SK-N-SH (cell line): ENCODE data around the gene PHC3. TPM values are rescaled to one million over a fixed set of nuclear protein-coding genes. Genes with fewer than 3 reads are reported as not detected.

ENCODE experiments used
- CTCF ChIA-PET: fragments of 300-600, 350-600 bp; formaldehyde crosslinking; extraction: SDS; loops from one replicate; lab custom pipeline; 2021; lab: Yijun Ruan, JAX
- POLR2A ChIA-PET: fragments of 350-600 bp; sonication (Branson Sonifier 250); formaldehyde crosslinking; extraction: SDS; loops from one replicate; lab custom pipeline; 2020; ENCODE audit warnings: antibody characterized with exemption, inconsistent platforms; lab: Yijun Ruan, JAX
- DNase-seq: peaks from one replicate; pipeline ENCODE4 v3.0.0; 2012
- H2AFZ ChIP-seq: fragments of 200-600 bp; sonication (generic); 2 replicates; pipeline ENCODE4 v1.8.1; 2016; ENCODE audit warnings: antibody characterized with exemption, mild to moderate bottlenecking, low read depth
- H3F3A ChIP-seq: fragments of 200-600 bp; sonication (generic); replicated peaks from 2 replicates; pipeline ENCODE3; 2016; ENCODE audit warnings: antibody characterized with exemption, mild to moderate bottlenecking; ENCODE audit not compliant: insufficient read depth
- H3K27ac ChIP-seq, 2 experiments: fragments of 200-500 bp in 1 of 2; fragments of 200-600 bp in 1 of 2; sonication (Bioruptor generic) in 1 of 2; sonication (generic), shearing (Covaris generic) in 1 of 2; 2 replicates each; pipeline versions ENCODE4 v1.5.1 to v1.6.1; 2014 to 2016; ENCODE audit warnings: low read depth in 2 of 2, inconsistent platforms in 1 of 2, low read length in 1 of 2, mild to moderate bottlenecking in 1 of 2, mixed read lengths in 1 of 2
- H3K27me3 ChIP-seq: fragments of 200-600 bp; sonication (generic), shearing (Covaris generic); 2 replicates; pipeline ENCODE4 v1.6.1; 2016; ENCODE audit warnings: mixed run types; ENCODE audit not compliant: insufficient read depth
- H3K36me3 ChIP-seq, 2 experiments: fragments of 200-500 bp in 1 of 2; fragments of 200-600 bp in 1 of 2; sonication (Bioruptor generic) in 1 of 2; sonication (generic) in 1 of 2; replicated peaks in 1 of 2; 2 replicates each; pipeline versions ENCODE3 to v1.5.1; 2014 to 2016; ENCODE audit warnings: low read length in 1 of 2, mild to moderate bottlenecking in 1 of 2; ENCODE audit not compliant: insufficient read depth in 2 of 2, control insufficient read depth in 1 of 2
- H3K4me1 ChIP-seq, 2 experiments: fragments of 200-500 bp in 1 of 2; fragments of 200-600 bp in 1 of 2; sonication (Bioruptor generic) in 1 of 2; sonication (generic), shearing (Covaris generic) in 1 of 2; 2 replicates each; pipeline versions ENCODE4 v1.5.1 to v1.6.1; 2014 to 2016; ENCODE audit warnings: low read depth in 1 of 2, low read length in 1 of 2, mixed run types in 1 of 2; ENCODE audit not compliant: insufficient read depth in 2 of 2, control insufficient read depth in 1 of 2
- H3K4me2 ChIP-seq: fragments of 200-600 bp; sonication (generic), shearing (Covaris generic); 2 replicates; pipeline ENCODE4 v1.6.1; 2017; ENCODE audit warnings: mixed run types
- H3K4me3 ChIP-seq, 2 experiments: fragments of 200-500 bp in 1 of 2; fragments of 200-600 bp in 1 of 2; sonication (Bioruptor generic) in 1 of 2; sonication (generic), shearing (Covaris generic) in 1 of 2; 2 replicates each; pipeline versions ENCODE4 v1.5.1 to v1.8.1; 2014 to 2016; ENCODE audit warnings: low read depth in 2 of 2, inconsistent platforms in 1 of 2, low read length in 1 of 2, mild to moderate bottlenecking in 1 of 2, mixed read lengths in 1 of 2, moderate library complexity in 1 of 2
- H3K79me2 ChIP-seq: fragments of 200-600 bp; sonication (generic); 2 replicates; pipeline ENCODE4 v1.8.1; 2017; ENCODE audit warnings: mild to moderate bottlenecking; ENCODE audit not compliant: insufficient read depth
- H3K9ac ChIP-seq: fragments of 200-600 bp; sonication (generic); 2 replicates; pipeline ENCODE4 v1.6.1; 2017; ENCODE audit warnings: mixed run types
- H3K9me2 ChIP-seq: fragments of 200-600 bp; sonication (generic); 2 replicates; pipeline ENCODE4 v1.6.1; 2017; ENCODE audit warnings: mixed run types
- H3K9me3 ChIP-seq: fragments of 200-600 bp; sonication (generic); 2 replicates; pipeline ENCODE4 v1.6.1; 2017; ENCODE audit warnings: mixed run types, mild to moderate bottlenecking, moderate library complexity
- H4K20me1 ChIP-seq: fragments of 200-600 bp; sonication (generic); 2 replicates; pipeline ENCODE4 v1.6.1; 2017; ENCODE audit warnings: mild to moderate bottlenecking, mixed run types; ENCODE audit not compliant: insufficient read depth
- ELF1 ChIP-seq: IDR thresholded peaks from 2 replicates; pipeline ENCODE4 v1.4.0; 2012
- EP300 ChIP-seq, 2 experiments: IDR thresholded peaks; 2 replicates each; pipeline versions ENCODE4 v1.4.0 to v1.6.1; 2012; ENCODE audit warnings: borderline replicate concordance in 1 of 2, low read depth in 1 of 2, low read length in 1 of 2
- EZH2phosphoT487 ChIP-seq: fragments of 200-600 bp; sonication (generic); IDR thresholded peaks from 2 replicates; pipeline ENCODE4 v1.6.1; 2017; ENCODE audit warnings: low read depth, mixed run types, mild to moderate bottlenecking, antibody characterized with exemption, moderate library complexity, borderline replicate concordance
- FOSL2 ChIP-seq: IDR thresholded peaks from 2 replicates; pipeline ENCODE4 v1.4.0; 2012; ENCODE audit warnings: low read depth, mild to moderate bottlenecking, moderate library complexity, borderline replicate concordance
- FOXM1 ChIP-seq: IDR thresholded peaks from 2 replicates; pipeline ENCODE4 v1.4.0; 2012; ENCODE audit warnings: low read depth, mild to moderate bottlenecking
- GABPA ChIP-seq: IDR thresholded peaks from 2 replicates; pipeline ENCODE4 v1.4.0; 2012; ENCODE audit warnings: low read depth, mild to moderate bottlenecking
- GATA2 ChIP-seq: sonication (generic); formaldehyde crosslinking; IDR thresholded peaks from 2 replicates; pipeline ENCODE4 v1.5.0; 2020; ENCODE audit warnings: mild to moderate bottlenecking, missing genetic modification reagents
- MEF2A ChIP-seq: IDR thresholded peaks from 2 replicates; pipeline ENCODE4 v1.4.0; 2012; ENCODE audit warnings: low read depth, borderline replicate concordance
- NFIC ChIP-seq: IDR thresholded peaks from 2 replicates; pipeline ENCODE4 v1.4.0; 2012; ENCODE audit warnings: borderline replicate concordance
- NRF1 ChIP-seq: IDR thresholded peaks from 2 replicates; pipeline ENCODE4 v1.6.1; 2012; ENCODE audit warnings: low read depth, mild to moderate bottlenecking, low read length
- POLR2AphosphoS5 ChIP-seq: IDR thresholded peaks from 2 replicates; pipeline ENCODE4 v1.6.1; 2012; ENCODE audit warnings: low read depth, low read length
- RAD21 ChIP-seq: IDR thresholded peaks from 2 replicates; pipeline ENCODE4 v1.6.1; 2012; ENCODE audit warnings: mild to moderate bottlenecking, low read length
- RCOR1 ChIP-seq: fragments of 150-350 bp; IDR thresholded peaks from 2 replicates; pipeline ENCODE4 v1.6.1; 2017; ENCODE audit warnings: antibody characterized with exemption, low read length
- RFX5 ChIP-seq: IDR thresholded peaks from 2 replicates; pipeline ENCODE4 v1.6.1; 2012; ENCODE audit warnings: mild to moderate bottlenecking, improper control_type of control experiment, low read length
- RXRA ChIP-seq: IDR thresholded peaks from 2 replicates; pipeline ENCODE4 v1.4.0; 2012; ENCODE audit warnings: low read depth, mild to moderate bottlenecking, borderline replicate concordance
- SIN3A ChIP-seq: IDR thresholded peaks from 2 replicates; pipeline ENCODE4 v1.6.1; 2012; ENCODE audit warnings: low read depth, mild to moderate bottlenecking, low read length, moderate library complexity, borderline replicate concordance
- SMC3 ChIP-seq: IDR thresholded peaks from 2 replicates; pipeline ENCODE4 v1.6.1; 2012; ENCODE audit warnings: low read depth, low read length, improper control_type of control experiment
- TCF12 ChIP-seq: IDR thresholded peaks from 2 replicates; pipeline ENCODE4 v1.4.0; 2012
- TEAD4 ChIP-seq: IDR thresholded peaks from 2 replicates; pipeline ENCODE4 v1.4.0; 2012; ENCODE audit warnings: mild to moderate bottlenecking, borderline replicate concordance; ENCODE audit not compliant: insufficient read depth
- YY1 ChIP-seq: IDR thresholded peaks from 2 replicates; pipeline ENCODE4 v1.4.0; 2012; ENCODE audit warnings: low read depth, mild to moderate bottlenecking
- WGBS: methylation state at CpG from one replicate; pipeline ENCODE4 v1.1.6; 2017; ENCODE audit warnings: low lambda C conversion rate; 5-methylcytosine and 5-hydroxymethylcytosine counted together
- polyA plus RNA-seq, 3 experiments: library from polyadenylated mRNA; depleted of rRNA; stranded (reverse); fragments of >200 nt; gene quantifications; 2 replicates each; pipeline ENCODE4 v1.2.3, GENCODE V29; 2012
- TF ChIP-seq, protein P1 (sequence below): IDR thresholded peaks from 2 replicates; pipeline ENCODE4 v1.4.0; 2012; ENCODE audit warnings: low read depth, borderline replicate concordance
- TF ChIP-seq, protein P2 (sequence below): IDR thresholded peaks from 2 replicates; pipeline ENCODE4 v1.6.1; 2012; ENCODE audit warnings: mild to moderate bottlenecking, low read depth, low read length, moderate library complexity
- TF ChIP-seq, protein P3 (sequence below): fragments of 150-350 bp; IDR thresholded peaks from 2 replicates; pipeline ENCODE4 v1.6.1; 2016; ENCODE audit warnings: mild to moderate bottlenecking, low read depth, low read length

PHC3 gene
- polyA plus RNA-seq, 1 of the 3 experiments (the other 2 are of a cell fraction) = 9.2 TPM

DNA sequence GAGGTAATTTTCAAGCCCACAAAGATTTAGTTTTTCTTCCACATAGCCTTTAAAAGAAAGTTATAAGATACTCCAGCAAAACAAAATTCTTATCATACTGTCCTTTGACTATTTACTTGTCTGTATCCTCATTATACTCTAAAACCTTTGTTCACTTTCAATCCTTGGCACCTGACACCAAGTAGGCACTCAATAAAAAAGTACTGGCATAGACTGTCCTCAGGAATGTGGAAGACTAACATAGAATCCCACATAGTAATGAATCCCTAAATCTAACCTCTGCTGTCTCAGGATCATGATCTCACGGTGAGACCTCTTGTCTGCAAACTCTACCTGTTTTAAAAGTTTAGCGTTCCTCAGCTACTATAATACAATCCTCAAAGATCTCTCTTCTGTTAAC is 21.6 kb downstream of the PHC3 start (continued):
- TF ChIP-seq FOXM1 (no peak), SIN3A (no peak), RAD21 (no peak), ELF1 (no peak)

DNA sequence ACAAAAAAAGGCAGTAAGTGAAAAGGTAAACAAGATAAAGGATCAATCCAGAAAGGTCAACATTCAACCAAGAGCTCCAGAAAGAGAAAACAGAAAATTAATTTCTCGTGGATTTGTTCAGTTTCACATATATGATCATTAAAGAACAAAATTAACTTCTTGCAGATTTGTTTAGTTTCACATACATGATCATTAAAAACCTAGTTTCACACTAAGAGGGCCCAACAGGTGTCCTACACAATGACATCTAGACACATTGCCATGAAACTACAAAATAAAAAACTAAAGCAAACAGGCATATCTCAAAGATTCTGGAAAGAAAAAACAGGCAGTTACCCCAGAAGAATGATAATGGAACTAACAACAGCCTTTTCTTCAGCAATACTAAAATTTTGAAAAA is 22.1 kb downstream of the PHC3 start:
- peaks cover 4 to 7% of the 10 kb centered on the region in 2 experiments; a peak in 3 of 4 replicates for H3K4me1 ChIP-seq
- H3K36me3 ChIP-seq = peaks cover 16 to 50% of the 10 kb centered on the region in 2 experiments
- H3K9me3 ChIP-seq = no peaks in the 10 kb centered on the region
- H3K79me2 ChIP-seq = peaks cover 95% of the 10 kb centered on the region
- DNase-seq = no peak
- 91% methylated on average over 1 of the region's 1 CpG for WGBS
- H3K9me2 ChIP-seq = no peaks in the 10 kb centered on the region
- peaks cover 2% of the 10 kb centered on the region for H4K20me1 ChIP-seq
- POLR2A ChIA-PET = no interaction called here
- no peaks in the 10 kb centered on the region for H3K27me3 ChIP-seq
- CTCF ChIA-PET = no interaction called here
- peaks cover 8% of the 10 kb centered on the region for H3F3A ChIP-seq
- H3K9ac ChIP-seq = no peak overlapping the region
- TF ChIP-seq EP300 (IDR thresholded peaks at IDR 0.05; ENCODE audit: borderline replicate concordance in 1 of 2, low read depth in 1 of 2, low read length in 1 of 2) (no peak), FOSL2 (no peak), EZH2phosphoT487 (no peak), GABPA (no peak), RXRA (no peak), NRF1 (no peak), POLR2AphosphoS5 (no peak), SMC3 (no peak)
- no peak overlapping the region for H2AFZ ChIP-seq
- no peak overlapping the region for H3K4me2 ChIP-seq
- H3K27ac ChIP-seq = no peak overlapping the region
- no peak overlapping the region for H3K4me3 ChIP-seq

DNA sequence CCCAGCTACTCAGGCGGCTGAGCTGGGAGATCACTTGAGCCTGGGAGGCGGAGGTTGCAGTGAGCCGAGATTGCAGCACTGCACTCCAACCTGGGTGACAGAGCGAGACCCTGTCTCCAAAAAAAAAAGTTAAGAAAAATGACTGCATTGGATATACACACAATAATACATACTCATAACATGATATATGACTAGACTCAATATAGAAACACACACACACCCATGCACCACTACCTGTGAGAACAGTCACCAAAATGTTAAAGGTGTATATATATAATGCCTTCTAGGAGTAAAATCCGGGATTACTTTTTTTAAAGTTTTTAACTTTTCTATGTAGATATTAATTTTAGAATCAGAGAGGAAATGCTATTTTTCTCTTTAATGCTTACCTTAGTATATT is 25.9 kb downstream of the PHC3 start:
- H3K9me3 ChIP-seq = no peaks in the 10 kb centered on the region
- H3K36me3 ChIP-seq = peaks cover 2 to 23% of the 10 kb centered on the region in 2 experiments
- H3K9ac ChIP-seq = no peak overlapping the region
- H3K4me1 ChIP-seq = peaks cover 4 to 10% of the 10 kb centered on the region in 2 experiments; a peak in 3 of 4 replicates
- H3F3A ChIP-seq = peaks cover 16% of the 10 kb centered on the region
- H3K4me2 ChIP-seq = no peak overlapping the region
- no peak for TF ChIP-seq GABPA
- TF ChIP-seq RAD21 = no peak
- TF ChIP-seq RXRA = no peak
- TF ChIP-seq, protein P1, sequence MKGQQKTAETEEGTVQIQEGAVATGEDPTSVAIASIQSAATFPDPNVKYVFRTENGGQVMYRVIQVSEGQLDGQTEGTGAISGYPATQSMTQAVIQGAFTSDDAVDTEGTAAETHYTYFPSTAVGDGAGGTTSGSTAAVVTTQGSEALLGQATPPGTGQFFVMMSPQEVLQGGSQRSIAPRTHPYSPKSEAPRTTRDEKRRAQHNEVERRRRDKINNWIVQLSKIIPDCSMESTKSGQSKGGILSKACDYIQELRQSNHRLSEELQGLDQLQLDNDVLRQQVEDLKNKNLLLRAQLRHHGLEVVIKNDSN = no peak
- TF ChIP-seq FOSL2 = no peak
- TF ChIP-seq, protein P2, sequence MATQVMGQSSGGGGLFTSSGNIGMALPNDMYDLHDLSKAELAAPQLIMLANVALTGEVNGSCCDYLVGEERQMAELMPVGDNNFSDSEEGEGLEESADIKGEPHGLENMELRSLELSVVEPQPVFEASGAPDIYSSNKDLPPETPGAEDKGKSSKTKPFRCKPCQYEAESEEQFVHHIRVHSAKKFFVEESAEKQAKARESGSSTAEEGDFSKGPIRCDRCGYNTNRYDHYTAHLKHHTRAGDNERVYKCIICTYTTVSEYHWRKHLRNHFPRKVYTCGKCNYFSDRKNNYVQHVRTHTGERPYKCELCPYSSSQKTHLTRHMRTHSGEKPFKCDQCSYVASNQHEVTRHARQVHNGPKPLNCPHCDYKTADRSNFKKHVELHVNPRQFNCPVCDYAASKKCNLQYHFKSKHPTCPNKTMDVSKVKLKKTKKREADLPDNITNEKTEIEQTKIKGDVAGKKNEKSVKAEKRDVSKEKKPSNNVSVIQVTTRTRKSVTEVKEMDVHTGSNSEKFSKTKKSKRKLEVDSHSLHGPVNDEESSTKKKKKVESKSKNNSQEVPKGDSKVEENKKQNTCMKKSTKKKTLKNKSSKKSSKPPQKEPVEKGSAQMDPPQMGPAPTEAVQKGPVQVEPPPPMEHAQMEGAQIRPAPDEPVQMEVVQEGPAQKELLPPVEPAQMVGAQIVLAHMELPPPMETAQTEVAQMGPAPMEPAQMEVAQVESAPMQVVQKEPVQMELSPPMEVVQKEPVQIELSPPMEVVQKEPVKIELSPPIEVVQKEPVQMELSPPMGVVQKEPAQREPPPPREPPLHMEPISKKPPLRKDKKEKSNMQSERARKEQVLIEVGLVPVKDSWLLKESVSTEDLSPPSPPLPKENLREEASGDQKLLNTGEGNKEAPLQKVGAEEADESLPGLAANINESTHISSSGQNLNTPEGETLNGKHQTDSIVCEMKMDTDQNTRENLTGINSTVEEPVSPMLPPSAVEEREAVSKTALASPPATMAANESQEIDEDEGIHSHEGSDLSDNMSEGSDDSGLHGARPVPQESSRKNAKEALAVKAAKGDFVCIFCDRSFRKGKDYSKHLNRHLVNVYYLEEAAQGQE = no peak
- TF ChIP-seq EZH2phosphoT487 = no peak
- no peak for TF ChIP-seq RCOR1
- TF ChIP-seq, protein P3, sequence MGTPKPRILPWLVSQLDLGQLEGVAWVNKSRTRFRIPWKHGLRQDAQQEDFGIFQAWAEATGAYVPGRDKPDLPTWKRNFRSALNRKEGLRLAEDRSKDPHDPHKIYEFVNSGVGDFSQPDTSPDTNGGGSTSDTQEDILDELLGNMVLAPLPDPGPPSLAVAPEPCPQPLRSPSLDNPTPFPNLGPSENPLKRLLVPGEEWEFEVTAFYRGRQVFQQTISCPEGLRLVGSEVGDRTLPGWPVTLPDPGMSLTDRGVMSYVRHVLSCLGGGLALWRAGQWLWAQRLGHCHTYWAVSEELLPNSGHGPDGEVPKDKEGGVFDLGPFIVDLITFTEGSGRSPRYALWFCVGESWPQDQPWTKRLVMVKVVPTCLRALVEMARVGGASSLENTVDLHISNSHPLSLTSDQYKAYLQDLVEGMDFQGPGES = no peak
- TF ChIP-seq GATA2 (CRISPR knock-in tag) = no peak
- TF ChIP-seq YY1 = no peak
- TF ChIP-seq RFX5 = no peak
- no peak for TF ChIP-seq TEAD4
- no peak for TF ChIP-seq SMC3
- TF ChIP-seq TCF12 = no peak
- no peak for TF ChIP-seq MEF2A
- TF ChIP-seq NFIC = no peak
- no peak for TF ChIP-seq EP300 (IDR thresholded peaks at IDR 0.05; ENCODE audit: borderline replicate concordance in 1 of 2, low read depth in 1 of 2, low read length in 1 of 2)
- no peaks in the 10 kb centered on the region for H3K9me2 ChIP-seq
- DNase-seq = no peak
- peaks cover 13% of the 10 kb centered on the region for H4K20me1 ChIP-seq
- ChIA-PET CTCF (no interaction called here), POLR2A (no interaction called here)
- no peak overlapping the region for H2AFZ ChIP-seq
- WGBS = 95% methylated on average over 4 of the region's 5 CpGs
- H3K27me3 ChIP-seq = no peaks in the 10 kb centered on the region
- no peak overlapping the region for H3K27ac ChIP-seq
- no peak overlapping the region for H3K4me3 ChIP-seq
- peaks cover 91% of the 10 kb centered on the region for H3K79me2 ChIP-seq
